Brain microvascular endothelial cell (primary cell): ENCODE data around the gene SRP9.

Source experiments
- DNase-seq: peaks from one replicate; pipeline ENCODE4 v3.0.0-alpha.2; 2020
- H3K27ac ChIP-seq: fragments of 250-450 bp; sonication (Bioruptor Pico); 2 replicates; pipeline ENCODE4 v1.5.1; 2020; ENCODE audit warnings: mild to moderate bottlenecking, moderate library complexity
- H3K27me3 ChIP-seq: fragments of 250-450 bp; sonication (Bioruptor Pico); replicated peaks from 2 replicates; pipeline ENCODE4 v1.5.1; 2020; ENCODE audit warnings: mild to moderate bottlenecking
- H3K36me3 ChIP-seq: fragments of 250-450 bp; sonication (Bioruptor Pico); replicated peaks from 2 replicates; pipeline ENCODE4 v1.5.1; 2020; ENCODE audit warnings: mild to moderate bottlenecking
- H3K4me3 ChIP-seq: 2 replicates; pipeline ENCODE4 v1.5.1; 2011; ENCODE audit warnings: low read depth, mild to moderate bottlenecking, control low read depth, low read length, moderate library complexity
- CTCF ChIP-seq: IDR thresholded peaks from 2 replicates; pipeline ENCODE4 v1.5.1; 2011; ENCODE audit warnings: low read depth, mild to moderate bottlenecking, moderate library complexity, low read length, control low read depth, inconsistent platforms; ENCODE audit errors: missing control alignments
- in situ Hi-C: cut with HindIII; loops from 2 replicates; pipeline ENCODE4 v1.10.0; 2017; ENCODE audit warnings: low sequenced_read_pairs, low pct_ligation_motif_present

Gene SRP9

DNA sequence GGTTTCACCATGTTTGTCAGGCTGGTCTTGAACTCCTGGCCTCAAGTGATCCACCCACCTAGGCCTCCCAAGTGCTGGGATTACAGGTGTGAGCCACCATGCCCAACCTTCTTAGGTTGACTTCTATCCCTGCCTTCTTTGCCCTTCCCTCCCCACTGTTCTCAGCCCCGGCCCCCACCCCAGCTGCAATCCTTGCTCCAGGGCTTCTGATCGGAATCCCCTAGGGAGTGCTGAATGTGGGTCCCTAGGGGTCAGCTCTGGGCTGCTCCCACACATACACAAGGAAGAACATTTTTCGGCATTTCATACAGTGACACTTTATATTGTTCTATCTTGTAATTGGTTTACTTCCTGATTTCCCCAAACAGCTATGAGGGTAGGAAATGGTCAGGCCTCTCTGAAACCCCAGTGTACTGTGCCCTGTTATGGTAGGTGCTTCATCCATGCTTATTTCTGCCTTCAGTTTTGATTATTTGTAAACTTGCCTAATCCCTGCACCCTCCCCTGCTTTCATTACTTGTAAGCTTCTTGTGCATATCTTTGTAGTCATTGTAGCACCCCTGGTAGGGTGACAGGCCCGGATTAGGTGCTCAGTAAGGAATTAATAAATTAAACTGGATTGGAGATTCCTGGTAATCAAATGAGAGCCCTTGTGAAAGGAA lies 5.8 kb upstream of the SRP9 start:
- DNase-seq: no peak
- in situ Hi-C loops: loop anchor here (25.0 kb wide), 1 partner anchor 209 kb away; no protein-coding TSS in a partner anchor
- Histone ChIP-seq H3K36me3 (no peaks in the 10 kb centered on the region), H3K4me3 (no peak overlapping the region), H3K27ac (no peak overlapping the region), H3K27me3 (no peaks in the 10 kb centered on the region)
- TF ChIP-seq CTCF: no peak

- no peak overlapping the region for H3K27ac ChIP-seq
These were observed 5.3 kb upstream of the SRP9 start for GRCh38 chr1:225772323-225772768.

GRCh38 chr1:225772848-225773247 lies 4.8 kb upstream of the SRP9 start:
- no peak for DNase-seq
- H3K4me3 ChIP-seq: no peak overlapping the region
- no peaks in the 10 kb centered on the region for H3K27me3 ChIP-seq
- in situ Hi-C loops: loop anchor here (25.0 kb wide), 1 partner anchor 211 kb away; no protein-coding TSS in a partner anchor
- H3K36me3 ChIP-seq: no peaks in the 10 kb centered on the region
- no peak overlapping the region for H3K27ac ChIP-seq
- TF ChIP-seq CTCF: no peak

More at GRCh38 chr1:225772323-225772768, 5.3 kb upstream of the SRP9 start:
- DNase-seq: peak; percentile 81
- H3K36me3 ChIP-seq: no peaks in the 10 kb centered on the region
- H3K27me3 ChIP-seq: no peaks in the 10 kb centered on the region
- H3K4me3 ChIP-seq: no peak overlapping the region
- in situ Hi-C loops: loop anchor here (25.0 kb wide), 1 partner anchor 210 kb away; no protein-coding TSS in a partner anchor
- TF ChIP-seq CTCF: peak; percentile 96

GRCh38 chr1:225774281-225775147 lies 3.1 kb upstream of the SRP9 start:
- no peak for TF ChIP-seq CTCF
- H3K4me3 ChIP-seq: no peak overlapping the region
- no peak overlapping the region for H3K27ac ChIP-seq
- no peaks in the 10 kb centered on the region for H3K36me3 ChIP-seq
- DNase-seq: no peak
- H3K27me3 ChIP-seq: no peaks in the 10 kb centered on the region
- in situ Hi-C loops: loop anchor here (25.0 kb wide), 1 partner anchor 212 kb away; no protein-coding TSS in a partner anchor

- Histone ChIP-seq H3K36me3 (no peaks in the 10 kb centered on the region), H3K27me3 (no peaks in the 10 kb centered on the region), H3K4me3 (no peak overlapping the region), H3K27ac (no peak overlapping the region)
- in situ Hi-C loops: no loop called here
- TF ChIP-seq CTCF: no peak
- DNase-seq: no peak
These were observed 1.3 kb upstream of the SRP9 start for GRCh38 chr1:225776294-225776693.
